Mucosa of descending colon (tissue), 3 donors: ENCODE results near the gene KATNA1. TPM values are rescaled to one million over a fixed set of nuclear protein-coding genes. Genes with fewer than 3 reads are reported as not detected.

Experiments used
- ATAC-seq: fragments of 200-7000 bp; cut with Tn5 transposase; one replicate; pipeline ENCODE4 v1.9.1; 2020; ENCODE audit warnings: mild to moderate bottlenecking, moderate library complexity
- DNase-seq, 3 donors: peaks; one replicate each; pipeline ENCODE4 v3.0.0-alpha.2; 2020
- H3K36me3 ChIP-seq: fragments of 200-600 bp; one replicate; pipeline ENCODE4 v1.8.0; 2021; ENCODE audit warnings: low read depth, mild to moderate bottlenecking
- H3K4me1 ChIP-seq: fragments of 200-600 bp; one replicate; pipeline ENCODE4 v1.8.0; 2021; ENCODE audit warnings: low read depth, mild to moderate bottlenecking
- H3K4me3 ChIP-seq: fragments of 200-600 bp; one replicate; pipeline ENCODE4 v1.8.0; 2021; ENCODE audit warnings: mild to moderate bottlenecking
- H3K9me3 ChIP-seq: fragments of 200-600 bp; one replicate; pipeline ENCODE4 v1.8.0; 2021; ENCODE audit warnings: mild to moderate bottlenecking
- intact Hi-C, 2 donors: fragments of 100-400 bp; cut with DNase I in 1 of 2; cut with micrococcal nuclease in 1 of 2; formaldehyde crosslinking; loops; one replicate each; pipeline versions ENCODE4 v1.11.0 to v1.11.1; 2022; cut with DNase I, micrococcal nuclease
- total RNA-seq, 3 donors: library from RNA; stranded (reverse); fragmentation: NEBNext Ultra II Directional in 2 of 3; extraction: Animal tissue kit (Norgen Biotek cat#: 25700) in 2 of 3; gene quantifications; one replicate each; pipeline versions ENCODE4 v1.2.1 to v1.2.4, GENCODE V29; 2021 to 2023
- TF ChIP-seq, protein P1 (sequence below): fragments of 200-600 bp; IDR thresholded peaks from one replicate; pipeline ENCODE4 v1.8.0; 2022; ENCODE audit warnings: antibody characterized with exemption, mild to moderate bottlenecking
- donor health status: DM: no; HTN: no; CAD: no; lungs with moderate emphysema.
- donor health status: DM: no; HTN: no; CAD: no.
- donor health status: DM: no; HTN: yes; CAD: no.

The KATNA1 gene
- total RNA-seq, 3 donors from 2014 or later = 9.2 to 16.8 (median 13.2) TPM

DNA sequence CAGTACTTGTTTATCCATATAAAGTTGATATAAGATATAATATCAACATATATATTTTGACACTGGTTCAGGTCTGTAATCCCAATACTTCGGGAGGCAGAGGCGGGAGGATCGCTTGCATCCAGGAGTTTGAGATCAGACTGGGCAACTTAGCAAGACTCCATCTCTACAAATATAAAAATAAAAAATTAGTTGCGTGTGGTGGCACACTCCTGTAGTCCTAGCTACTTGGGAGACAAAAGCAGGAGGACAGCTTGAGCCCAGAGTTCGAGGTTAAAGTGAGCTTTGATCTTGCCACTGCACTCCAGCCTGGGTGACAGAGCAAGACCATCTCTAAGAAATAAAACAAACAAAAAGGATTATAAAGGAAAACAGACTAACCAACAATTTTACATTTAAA lies 8.9 kb upstream of the KATNA1 start:
- Histone ChIP-seq H3K4me3 (no peak overlapping the region), H3K9me3 (no peaks in the 10 kb centered on the region), H3K36me3 (no peaks in the 10 kb centered on the region), H3K4me1 (no peaks in the 10 kb centered on the region)
- intact Hi-C loops = no loop called here
- DNase-seq (no peak), ATAC-seq (no peak)
- TF ChIP-seq, protein P1, sequence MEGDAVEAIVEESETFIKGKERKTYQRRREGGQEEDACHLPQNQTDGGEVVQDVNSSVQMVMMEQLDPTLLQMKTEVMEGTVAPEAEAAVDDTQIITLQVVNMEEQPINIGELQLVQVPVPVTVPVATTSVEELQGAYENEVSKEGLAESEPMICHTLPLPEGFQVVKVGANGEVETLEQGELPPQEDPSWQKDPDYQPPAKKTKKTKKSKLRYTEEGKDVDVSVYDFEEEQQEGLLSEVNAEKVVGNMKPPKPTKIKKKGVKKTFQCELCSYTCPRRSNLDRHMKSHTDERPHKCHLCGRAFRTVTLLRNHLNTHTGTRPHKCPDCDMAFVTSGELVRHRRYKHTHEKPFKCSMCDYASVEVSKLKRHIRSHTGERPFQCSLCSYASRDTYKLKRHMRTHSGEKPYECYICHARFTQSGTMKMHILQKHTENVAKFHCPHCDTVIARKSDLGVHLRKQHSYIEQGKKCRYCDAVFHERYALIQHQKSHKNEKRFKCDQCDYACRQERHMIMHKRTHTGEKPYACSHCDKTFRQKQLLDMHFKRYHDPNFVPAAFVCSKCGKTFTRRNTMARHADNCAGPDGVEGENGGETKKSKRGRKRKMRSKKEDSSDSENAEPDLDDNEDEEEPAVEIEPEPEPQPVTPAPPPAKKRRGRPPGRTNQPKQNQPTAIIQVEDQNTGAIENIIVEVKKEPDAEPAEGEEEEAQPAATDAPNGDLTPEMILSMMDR = no peak

DNA sequence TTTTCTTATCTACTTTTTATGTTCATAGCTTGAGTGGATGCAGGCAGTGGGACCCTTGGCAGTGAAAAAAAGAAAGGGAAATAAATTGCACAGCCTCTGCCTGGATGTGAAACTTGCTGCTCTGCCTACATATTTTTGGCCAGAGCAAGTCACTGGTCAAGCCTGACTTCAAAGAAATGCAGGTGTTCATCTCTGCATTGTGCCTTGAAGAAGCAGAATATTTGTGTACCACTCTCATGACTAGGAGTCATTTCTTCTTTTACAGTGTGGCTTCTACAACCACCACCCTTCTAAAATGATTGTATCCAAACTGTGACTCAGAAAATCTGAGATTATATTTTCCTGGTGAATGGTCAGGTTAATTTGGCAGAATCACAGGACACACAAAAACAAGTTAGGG lies 2.5 kb upstream of the KATNA1 start:
- DNase-seq (no peak), ATAC-seq (no peak)
- TF ChIP-seq, protein P1 = no peak
- H3K36me3 ChIP-seq = no peaks in the 10 kb centered on the region
- no peak overlapping the region for H3K4me3 ChIP-seq
- intact Hi-C loops = no loop called here
- no peaks in the 10 kb centered on the region for H3K9me3 ChIP-seq
- H3K4me1 ChIP-seq = no peaks in the 10 kb centered on the region

DNA sequence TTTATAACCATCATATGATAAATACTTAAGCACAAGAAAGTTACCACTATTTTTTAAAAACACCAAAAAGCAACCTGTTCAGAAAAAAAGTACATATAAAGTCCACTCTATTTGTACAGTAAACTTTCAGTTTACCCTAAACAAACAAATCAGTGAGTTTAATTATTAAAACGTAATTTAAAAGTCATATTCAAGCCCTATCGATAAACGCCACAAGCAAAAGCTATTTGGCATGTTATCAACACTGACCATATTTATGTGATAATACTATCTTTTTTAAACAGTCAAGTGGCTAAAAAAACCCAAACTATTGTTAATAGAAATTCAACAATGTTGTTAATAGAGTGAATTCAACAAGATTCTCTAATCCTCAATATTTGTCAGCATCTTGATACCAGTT lies 1.9 kb downstream of the KATNA1 start:
- intact Hi-C loops = no loop called here
- H3K4me3 ChIP-seq = no peak overlapping the region

DNA sequence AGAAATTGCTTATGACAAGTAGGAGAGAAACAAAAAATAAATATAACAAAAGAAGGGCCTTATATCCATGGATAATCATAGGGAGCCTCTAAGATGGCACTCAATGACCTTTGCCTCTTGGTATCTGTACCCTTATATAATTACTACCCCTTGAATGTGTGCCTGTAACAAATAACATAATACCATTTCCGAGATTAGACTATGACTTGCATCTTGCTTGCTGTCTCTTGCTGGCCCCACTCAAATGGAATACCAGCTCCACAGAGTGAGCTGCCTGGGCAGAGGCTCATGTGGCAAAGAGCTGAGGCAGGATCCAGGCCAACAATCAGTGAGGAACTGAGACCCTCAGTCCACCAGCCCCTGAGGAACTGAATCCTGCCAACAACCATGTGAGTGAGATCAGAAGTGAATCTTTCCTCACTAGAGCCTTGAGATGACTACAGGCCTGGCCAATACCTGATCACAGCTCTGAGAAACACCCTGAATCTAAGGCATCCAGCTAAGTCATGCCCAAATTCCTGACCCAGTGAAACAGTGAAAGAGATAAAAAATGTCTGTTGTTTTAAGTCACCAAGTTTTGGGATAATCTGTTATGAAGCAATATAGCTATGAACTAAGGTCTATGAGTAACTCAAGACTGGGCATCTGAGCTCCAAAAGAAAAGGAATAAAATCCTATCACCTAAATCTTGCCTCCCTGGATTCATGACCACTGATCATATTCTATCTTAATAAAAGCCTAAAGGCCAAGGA lies 5.5 kb downstream of the KATNA1 start:
- TF ChIP-seq, protein P1 = no peak
- DNase-seq (no peak), ATAC-seq (no peak)
- H3K4me1 ChIP-seq = no peaks in the 10 kb centered on the region
- intact Hi-C loops = no loop called here
- no peaks in the 10 kb centered on the region for H3K36me3 ChIP-seq
- no peak overlapping the region for H3K4me3 ChIP-seq
- no peaks in the 10 kb centered on the region for H3K9me3 ChIP-seq

More for the DNA sequence above, 1.9 kb downstream of the KATNA1 start:
- TF ChIP-seq, protein P1 = no peak
- Histone ChIP-seq H3K4me1 (no peaks in the 10 kb centered on the region), H3K9me3 (no peaks in the 10 kb centered on the region), H3K36me3 (no peaks in the 10 kb centered on the region)
- no peak for ATAC-seq
- no peak for DNase-seq

DNA sequence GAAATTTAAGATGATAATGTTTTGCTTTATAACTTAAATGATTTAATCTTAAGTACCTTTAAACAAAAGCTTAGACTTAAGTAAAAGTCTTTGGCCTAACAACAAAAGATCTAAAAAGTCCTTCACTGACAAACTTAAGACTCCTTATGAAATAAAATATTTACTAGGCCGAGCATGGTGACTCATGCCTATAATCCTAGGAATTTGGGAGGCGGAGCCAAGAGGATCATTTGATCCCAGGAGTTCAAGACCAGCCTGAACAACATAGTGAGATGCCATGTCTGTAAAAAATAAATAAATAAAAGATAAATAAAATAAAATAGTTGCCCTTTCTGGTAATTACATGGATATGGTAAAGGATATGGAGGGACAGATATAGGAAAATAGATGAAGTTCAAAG lies 12.4 kb downstream of the KATNA1 start:
- ATAC-seq (no peak), DNase-seq (no peak)
- Histone ChIP-seq H3K4me3 (no peak overlapping the region), H3K36me3 (no peaks in the 10 kb centered on the region), H3K9me3 (no peaks in the 10 kb centered on the region), H3K4me1 (no peaks in the 10 kb centered on the region)
- TF ChIP-seq, protein P1 = no peak
- intact Hi-C loops = no loop called here
